GM12874 (cell line): ENCODE results near the gene MBOAT2.

Experiments
- TF ChIP-seq, protein P1 (sequence below): IDR thresholded peaks from 2 replicates; pipeline ENCODE4 v1.5.1; 2011; ENCODE audit warnings: low read depth, mild to moderate bottlenecking, control low read depth, low read length, moderate library complexity; ENCODE audit not compliant: insufficient read depth

The MBOAT2 gene

GRCh38 chr2:9003616-9004337 lies at the start of gene MBOAT2:
MBOAT2 (minus strand) TSS chr2:9003684; CDS start chr2:9003614, 70 bp downstream.
- TF ChIP-seq, protein P1, sequence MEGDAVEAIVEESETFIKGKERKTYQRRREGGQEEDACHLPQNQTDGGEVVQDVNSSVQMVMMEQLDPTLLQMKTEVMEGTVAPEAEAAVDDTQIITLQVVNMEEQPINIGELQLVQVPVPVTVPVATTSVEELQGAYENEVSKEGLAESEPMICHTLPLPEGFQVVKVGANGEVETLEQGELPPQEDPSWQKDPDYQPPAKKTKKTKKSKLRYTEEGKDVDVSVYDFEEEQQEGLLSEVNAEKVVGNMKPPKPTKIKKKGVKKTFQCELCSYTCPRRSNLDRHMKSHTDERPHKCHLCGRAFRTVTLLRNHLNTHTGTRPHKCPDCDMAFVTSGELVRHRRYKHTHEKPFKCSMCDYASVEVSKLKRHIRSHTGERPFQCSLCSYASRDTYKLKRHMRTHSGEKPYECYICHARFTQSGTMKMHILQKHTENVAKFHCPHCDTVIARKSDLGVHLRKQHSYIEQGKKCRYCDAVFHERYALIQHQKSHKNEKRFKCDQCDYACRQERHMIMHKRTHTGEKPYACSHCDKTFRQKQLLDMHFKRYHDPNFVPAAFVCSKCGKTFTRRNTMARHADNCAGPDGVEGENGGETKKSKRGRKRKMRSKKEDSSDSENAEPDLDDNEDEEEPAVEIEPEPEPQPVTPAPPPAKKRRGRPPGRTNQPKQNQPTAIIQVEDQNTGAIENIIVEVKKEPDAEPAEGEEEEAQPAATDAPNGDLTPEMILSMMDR: no peak

DNA sequence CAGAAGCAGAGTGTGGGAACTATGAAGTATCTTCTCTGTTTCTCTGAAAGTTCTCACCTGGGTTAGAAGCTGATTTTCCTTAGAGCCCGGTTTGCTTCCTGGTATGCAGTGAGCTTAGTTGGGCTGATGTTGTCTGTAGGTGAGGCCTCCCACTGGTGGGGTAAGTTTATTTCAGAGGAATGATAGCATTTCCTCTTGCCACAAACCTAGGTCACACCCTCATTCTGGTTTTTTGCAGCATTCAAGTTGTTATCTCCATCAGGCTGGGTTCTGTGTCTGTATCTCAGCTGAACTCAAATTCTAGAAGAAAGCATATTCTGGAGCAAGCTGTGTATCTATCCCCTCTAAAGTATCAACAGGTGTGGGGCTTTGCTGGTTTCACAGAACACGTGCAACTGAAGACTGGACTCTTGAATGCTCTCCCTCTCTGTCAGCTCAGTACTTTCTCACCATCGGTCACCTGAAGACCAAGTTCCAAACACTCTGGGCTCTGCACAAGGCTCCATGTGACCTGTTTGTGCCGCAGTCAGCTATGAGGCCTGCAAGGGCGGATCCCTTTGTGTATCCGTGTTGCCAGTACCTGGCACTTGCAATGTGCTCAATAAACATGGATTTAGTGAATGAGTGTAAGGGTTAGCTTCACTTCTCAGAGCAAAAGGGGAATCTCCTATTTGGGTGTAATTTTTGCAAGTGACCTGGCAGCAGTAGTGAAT lies 49.5 kb upstream of the MBOAT2 start:
- TF ChIP-seq, protein P1: no peak

- TF ChIP-seq, protein P1: no peak
Measured at GRCh38 chr2:9050122-9050809, 46.8 kb upstream of the MBOAT2 start.

GRCh38 chr2:9045595-9045994 lies 42.1 kb upstream of the MBOAT2 start:
- TF ChIP-seq, protein P1: no peak

GRCh38 chr2:9037166-9037565 lies 33.7 kb upstream of the MBOAT2 start:
- TF ChIP-seq, protein P1: no peak

DNA sequence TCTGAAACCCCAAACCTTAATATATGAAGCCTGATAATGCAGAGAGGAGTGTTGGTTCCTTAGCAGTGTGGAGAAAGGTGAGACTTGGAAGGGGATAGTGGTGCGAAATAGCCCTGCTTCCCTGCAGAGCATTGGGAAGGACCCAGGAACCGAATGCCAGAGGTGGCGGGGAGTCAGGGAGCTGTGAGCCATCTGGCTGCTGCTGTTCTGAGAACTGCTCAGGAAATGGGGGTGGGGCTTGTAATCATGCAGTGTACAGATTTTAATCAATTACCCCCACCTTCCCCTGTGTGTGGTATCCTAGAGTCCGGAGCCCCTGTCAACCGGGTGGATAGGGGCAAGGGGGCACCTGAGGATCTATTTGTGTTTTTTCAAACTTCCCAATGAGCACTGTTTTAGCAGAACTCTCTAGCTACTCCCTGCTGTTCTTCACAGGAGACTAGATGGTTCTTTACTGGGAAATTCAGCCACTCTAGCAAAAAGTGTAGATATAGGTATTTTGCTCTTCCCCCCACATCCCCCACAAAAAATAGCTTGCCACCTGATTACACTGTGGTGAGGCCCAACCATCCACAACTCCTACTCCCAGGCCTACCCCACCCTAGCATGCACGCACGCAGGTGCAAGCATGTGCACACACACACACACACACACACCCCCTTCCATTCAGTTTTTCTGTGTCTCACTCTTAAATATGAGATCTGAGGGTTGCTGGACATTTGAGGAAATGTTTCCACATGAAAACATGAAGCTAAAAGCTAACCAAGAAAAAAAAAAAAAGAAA lies 30.1 kb upstream of the MBOAT2 start:
- TF ChIP-seq, protein P1: no peak
